Measurements from ENCODE around the gene EPHA3. TPM values are rescaled to one million over a fixed set of nuclear protein-coding genes. Genes with fewer than 3 reads are reported as not detected.

The EPHA3 gene
- total RNA-seq, 1 donor from 2014 or later = 0.04 TPM

- DNase-seq (ENCODE audit: low read depth) = no peak
- H3K36me3 ChIP-seq (ENCODE audit: control insufficient read depth, insufficient read depth, low read length) = no peaks in the 10 kb centered on the region
- H3K27me3 ChIP-seq (ENCODE audit: control insufficient read depth, insufficient read depth, low read length) = no peaks in the 10 kb centered on the region
- H3K4me3 ChIP-seq (ENCODE audit: low read depth, low read length) = no peak overlapping the region
- TF ChIP-seq CTCF (IDR thresholded peaks at IDR 0.05; ENCODE audit: insufficient read depth, low read length, poor library complexity, severe bottlenecking) = no peak
Measured at GRCh38 chr3:89072642-89073041, 34.8 kb upstream of the EPHA3 start.

GRCh38 chr3:89079944-89080343 is 27.5 kb upstream of the EPHA3 start:
- H3K27me3 ChIP-seq (ENCODE audit: control insufficient read depth, insufficient read depth, low read length) = no peaks in the 10 kb centered on the region
- no peak for DNase-seq (ENCODE audit: low read depth)

GRCh38 chr3:89087851-89088250 is 19.6 kb upstream of the EPHA3 start:
- TF ChIP-seq CTCF (IDR thresholded peaks at IDR 0.05; ENCODE audit: insufficient read depth, low read length, poor library complexity, severe bottlenecking) = no peak
- Histone ChIP-seq H3K4me3 (ENCODE audit: low read depth, low read length) (no peak overlapping the region), H3K27me3 (ENCODE audit: control insufficient read depth, insufficient read depth, low read length) (no peaks in the 10 kb centered on the region), H3K36me3 (ENCODE audit: control insufficient read depth, insufficient read depth, low read length) (no peaks in the 10 kb centered on the region)
- no peak for DNase-seq (ENCODE audit: low read depth)

More at GRCh38 chr3:89079944-89080343, 27.5 kb upstream of the EPHA3 start:
- TF ChIP-seq CTCF (IDR thresholded peaks at IDR 0.05; ENCODE audit: insufficient read depth, low read length, poor library complexity, severe bottlenecking) = no peak
- Histone ChIP-seq H3K36me3 (ENCODE audit: control insufficient read depth, insufficient read depth, low read length) (no peaks in the 10 kb centered on the region), H3K4me3 (ENCODE audit: low read depth, low read length) (no peak overlapping the region)

- no peak overlapping the region for H3K4me3 ChIP-seq (ENCODE audit: low read depth, low read length)
- no peaks in the 10 kb centered on the region for H3K27me3 ChIP-seq (ENCODE audit: control insufficient read depth, insufficient read depth, low read length)
- no peak for DNase-seq (ENCODE audit: low read depth)
- no peaks in the 10 kb centered on the region for H3K36me3 ChIP-seq (ENCODE audit: control insufficient read depth, insufficient read depth, low read length)
- TF ChIP-seq CTCF (IDR thresholded peaks at IDR 0.05; ENCODE audit: insufficient read depth, low read length, poor library complexity, severe bottlenecking) = no peak
Measured at GRCh38 chr3:89098173-89098572, 9.2 kb upstream of the EPHA3 start.

GRCh38 chr3:89098964-89099585 is 8.3 kb upstream of the EPHA3 start:
- peak; percentile 16 for DNase-seq (ENCODE audit: low read depth)
- peak; percentile 96 for TF ChIP-seq CTCF (IDR thresholded peaks at IDR 0.05; ENCODE audit: insufficient read depth, low read length, poor library complexity, severe bottlenecking)

GRCh38 chr3:89101251-89101650 is 6.2 kb upstream of the EPHA3 start:
- no peaks in the 10 kb centered on the region for H3K27me3 ChIP-seq (ENCODE audit: control insufficient read depth, insufficient read depth, low read length)
- H3K4me3 ChIP-seq (ENCODE audit: low read depth, low read length) = no peak overlapping the region
- no peak for TF ChIP-seq CTCF (IDR thresholded peaks at IDR 0.05; ENCODE audit: insufficient read depth, low read length, poor library complexity, severe bottlenecking)
- H3K36me3 ChIP-seq (ENCODE audit: control insufficient read depth, insufficient read depth, low read length) = no peaks in the 10 kb centered on the region
- no peak for DNase-seq (ENCODE audit: low read depth)

More at GRCh38 chr3:89098964-89099585, 8.3 kb upstream of the EPHA3 start:
- Histone ChIP-seq H3K4me3 (ENCODE audit: low read depth, low read length) (no peak overlapping the region), H3K27me3 (ENCODE audit: control insufficient read depth, insufficient read depth, low read length) (no peaks in the 10 kb centered on the region), H3K36me3 (ENCODE audit: control insufficient read depth, insufficient read depth, low read length) (no peaks in the 10 kb centered on the region)
